ENCODE measurements around the gene TRIM4.
"Not testable (repeated sequence)": the region's sequence is repeated elsewhere in the genome, so short reads cannot be mapped to it uniquely, and the experiment has no call there.

TRIM4 gene

DNA sequence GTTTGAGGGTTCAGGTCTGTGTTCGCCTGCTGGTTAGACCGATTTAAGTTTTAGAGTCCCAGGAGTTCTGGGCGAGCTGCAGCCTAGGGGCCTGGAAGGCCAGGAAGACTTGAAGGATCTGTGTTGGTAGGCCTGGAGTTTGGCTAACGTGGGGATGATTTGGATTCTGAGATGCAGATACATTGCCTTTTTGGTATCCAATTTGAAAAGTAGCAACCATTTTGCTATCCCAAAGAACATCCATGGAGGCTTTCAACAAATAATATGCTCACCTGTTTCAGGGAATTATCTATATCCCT, 433 bp upstream of the TRIM4 start:
- no peak for DNase-seq (ENCODE audit: low spot score)

- DNase-seq (ENCODE audit: low spot score), result no peak
These were observed 8.4 kb downstream of the TRIM4 start for GRCh38 chr7:99910976-99911375.

DNA sequence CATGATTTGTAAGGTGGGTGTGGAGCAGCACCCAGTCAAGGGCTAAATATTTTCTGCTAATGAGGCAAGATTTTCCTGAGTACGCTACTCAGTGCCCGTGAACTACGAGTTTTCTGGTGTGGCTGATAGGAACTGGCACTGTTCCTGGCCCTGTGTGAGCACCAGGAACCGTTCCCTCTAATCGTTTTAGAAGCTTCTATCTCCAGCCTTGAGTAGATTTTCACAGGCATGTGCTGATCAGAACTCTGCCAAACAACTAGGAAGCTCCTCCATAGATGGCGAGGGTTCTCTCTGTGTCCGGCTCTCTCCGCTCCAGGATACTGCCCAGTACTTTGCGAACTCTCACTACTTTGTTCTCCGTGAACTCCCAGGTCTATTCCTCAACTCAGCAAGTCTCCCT, 17.7 kb downstream of the TRIM4 start:
- DNase-seq (ENCODE audit: low spot score), result no peak

GRCh38 chr7:99899830-99900519, 19.4 kb downstream of the TRIM4 start:
- no peak for DNase-seq (ENCODE audit: low spot score)

DNA sequence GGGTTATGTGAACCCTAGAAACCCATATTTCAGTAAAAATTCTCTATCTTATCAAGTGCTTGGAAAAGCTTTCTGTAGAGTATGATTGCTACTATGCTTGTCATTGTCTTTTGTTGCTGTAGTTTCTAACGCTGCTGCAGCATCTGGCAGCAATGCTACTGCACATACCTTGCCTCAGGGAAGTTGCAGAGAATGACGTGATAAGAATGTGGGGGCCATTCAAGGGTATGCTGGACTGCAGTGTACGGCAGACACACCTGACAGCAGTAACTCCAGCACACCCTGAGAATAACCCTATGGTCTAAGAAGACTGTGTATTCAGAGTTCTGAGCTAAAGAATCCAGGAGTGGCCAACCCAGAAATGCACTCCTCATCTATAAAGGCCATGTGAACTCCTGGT, 20.5 kb downstream of the TRIM4 start:
- DNase-seq (ENCODE audit: low spot score), result no peak

DNA sequence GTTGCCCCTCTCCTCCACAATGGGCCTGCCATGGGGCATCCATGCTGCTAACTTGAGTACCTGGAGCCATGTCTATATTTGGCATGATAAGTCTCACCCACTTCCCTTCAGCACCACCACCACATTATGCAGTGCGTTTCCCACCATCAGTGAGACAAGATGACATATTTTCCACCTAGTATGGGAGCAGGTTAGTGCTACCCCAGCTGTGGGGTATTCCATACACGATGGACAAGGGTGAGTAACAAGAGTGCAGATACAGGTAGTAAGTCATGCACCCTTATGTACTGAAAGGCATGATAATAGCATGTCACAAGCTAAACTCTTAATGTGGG, 21.3 kb downstream of the TRIM4 start:
- no peak for DNase-seq (ENCODE audit: low spot score)

DNA sequence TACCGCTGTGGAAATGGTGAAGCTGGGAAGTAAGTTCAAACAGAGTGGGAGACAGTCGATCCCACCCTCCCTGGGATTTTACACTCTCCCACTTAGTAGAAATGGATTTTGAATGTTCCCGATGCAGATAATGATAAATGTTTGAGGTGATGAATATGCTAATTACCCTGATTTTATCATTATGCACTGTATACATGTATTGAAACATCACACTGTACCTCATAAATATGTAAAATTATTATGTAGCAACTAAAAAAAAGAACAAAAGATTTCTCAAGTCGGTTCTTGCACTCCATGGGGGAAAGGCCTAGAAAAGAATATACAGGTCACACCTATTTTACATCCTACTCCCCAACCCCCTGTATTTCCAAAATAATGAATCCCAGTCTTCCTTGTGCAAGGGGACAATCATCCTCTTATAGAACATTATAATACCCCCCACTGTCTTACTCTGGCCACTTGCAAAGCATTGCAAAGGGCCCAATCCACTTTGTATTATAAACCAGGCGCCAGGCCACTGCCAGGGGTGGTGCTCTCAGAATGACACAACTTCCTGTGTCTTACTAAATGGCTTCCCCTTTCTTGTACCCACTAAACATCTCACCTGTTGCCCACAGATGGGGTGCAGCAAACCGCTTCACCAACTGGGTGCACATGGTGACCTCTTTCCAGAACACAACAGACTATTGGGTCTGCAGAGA, 21.9 kb downstream of the TRIM4 start:
- no peak for DNase-seq (ENCODE audit: low spot score)

DNA sequence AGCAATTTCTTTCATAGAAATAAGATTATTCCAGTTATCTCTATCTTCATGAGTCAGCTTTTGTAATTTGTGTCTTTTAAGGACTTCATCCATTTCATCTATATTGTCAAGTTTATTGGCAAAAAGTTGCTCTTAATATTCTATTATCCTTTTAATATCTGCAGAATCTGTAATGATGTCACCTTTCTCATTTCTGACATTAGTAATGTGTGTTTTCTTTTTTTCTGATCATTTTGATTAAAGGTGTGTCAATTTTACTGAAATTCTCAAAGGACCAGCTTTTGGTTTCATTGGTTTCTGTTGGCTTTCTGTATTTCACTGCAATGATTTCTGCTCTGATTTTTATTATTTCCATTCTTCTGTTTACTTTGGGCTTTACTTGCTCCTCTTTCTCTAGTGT, 24.6 kb downstream of the TRIM4 start:
- DNase-seq (ENCODE audit: low spot score), result no peak

GRCh38 chr7:99893280-99893679, 26.1 kb downstream of the TRIM4 start:
- DNase-seq (ENCODE audit: low spot score), result no peak

DNA sequence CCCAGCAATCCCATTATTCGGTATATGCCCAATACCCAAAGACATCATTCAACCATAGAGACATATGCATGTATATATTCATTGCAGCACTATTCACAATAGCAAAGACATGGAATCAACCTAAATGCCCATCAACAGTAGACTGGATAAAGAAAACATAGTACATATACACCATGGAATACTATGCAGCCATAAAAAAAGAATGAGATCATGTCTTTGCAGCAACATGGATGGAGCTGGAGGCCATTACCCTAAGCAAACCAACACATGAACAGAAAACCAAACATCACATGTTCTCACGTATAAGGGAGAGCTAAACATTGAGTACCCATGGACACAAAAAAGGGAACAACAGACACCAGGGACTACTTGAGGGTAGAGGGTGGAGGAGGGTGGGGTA, 29.0 kb downstream of the TRIM4 start:
- not testable (repeated sequence) for DNase-seq (ENCODE audit: low spot score)

GRCh38 chr7:99888366-99888765, 31.0 kb downstream of the TRIM4 start:
- DNase-seq (ENCODE audit: low spot score), result not testable (repeated sequence)

DNA sequence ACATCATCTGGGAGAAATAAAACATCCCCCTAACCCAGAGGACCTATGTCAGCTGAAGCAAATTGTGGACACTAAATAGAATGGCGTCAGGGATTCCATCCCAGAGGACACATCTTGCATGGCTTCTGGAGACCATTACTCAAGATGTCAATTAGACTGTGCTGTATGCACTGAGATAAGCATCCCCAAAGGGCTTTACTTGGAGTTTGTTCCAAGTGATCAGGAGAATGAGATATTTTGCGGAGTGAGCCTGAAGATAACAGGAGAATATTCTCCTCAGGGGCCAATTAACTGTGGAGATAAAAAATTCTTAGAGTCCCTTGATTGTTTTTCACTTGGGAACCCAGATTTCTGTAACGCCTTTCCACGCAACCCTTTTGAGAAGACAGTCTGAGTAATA, 38.0 kb downstream of the TRIM4 start:
- no peak for DNase-seq (ENCODE audit: low spot score)

- no peak for DNase-seq (ENCODE audit: low spot score)
These were observed 42.4 kb downstream of the TRIM4 start, which contains the start of gene OR2AE1 for GRCh38 chr7:99876933-99877332. Gene OR2AE1, minus strand, starts transcription at chr7:99877033. Its CDS starts 0 bp downstream, at chr7:99877033.

GRCh38 chr7:99876491-99876890, 42.8 kb downstream of the TRIM4 start:
- DNase-seq (ENCODE audit: low spot score), result no peak

- DNase-seq (ENCODE audit: low spot score), result no peak
These were observed 51.1 kb downstream of the TRIM4 start for GRCh38 chr7:99868246-99868645.

DNA sequence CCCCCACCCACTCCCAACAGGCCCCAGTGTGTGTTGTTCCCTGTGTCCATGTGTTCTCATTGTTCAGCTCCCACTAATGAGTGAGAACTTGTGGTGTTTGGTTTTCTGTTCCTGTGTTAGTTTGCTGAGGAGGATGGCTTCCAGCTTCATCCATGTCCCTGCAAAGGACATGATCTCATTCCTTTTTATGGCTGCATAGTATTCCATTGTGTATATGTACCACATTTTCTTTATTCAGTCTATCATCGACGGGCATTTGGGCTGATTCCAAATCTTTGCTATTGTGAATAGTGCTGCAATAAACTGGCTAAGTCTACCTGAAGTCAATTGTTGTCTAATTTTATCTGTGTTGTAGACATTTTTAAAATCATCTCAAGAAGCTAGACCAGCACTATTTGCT, 51.9 kb downstream of the TRIM4 start:
- DNase-seq (ENCODE audit: low spot score), result not testable (repeated sequence)

- DNase-seq (ENCODE audit: low spot score), result no peak
These were observed 55.4 kb downstream of the TRIM4 start for GRCh38 chr7:99863847-99864440.

DNA sequence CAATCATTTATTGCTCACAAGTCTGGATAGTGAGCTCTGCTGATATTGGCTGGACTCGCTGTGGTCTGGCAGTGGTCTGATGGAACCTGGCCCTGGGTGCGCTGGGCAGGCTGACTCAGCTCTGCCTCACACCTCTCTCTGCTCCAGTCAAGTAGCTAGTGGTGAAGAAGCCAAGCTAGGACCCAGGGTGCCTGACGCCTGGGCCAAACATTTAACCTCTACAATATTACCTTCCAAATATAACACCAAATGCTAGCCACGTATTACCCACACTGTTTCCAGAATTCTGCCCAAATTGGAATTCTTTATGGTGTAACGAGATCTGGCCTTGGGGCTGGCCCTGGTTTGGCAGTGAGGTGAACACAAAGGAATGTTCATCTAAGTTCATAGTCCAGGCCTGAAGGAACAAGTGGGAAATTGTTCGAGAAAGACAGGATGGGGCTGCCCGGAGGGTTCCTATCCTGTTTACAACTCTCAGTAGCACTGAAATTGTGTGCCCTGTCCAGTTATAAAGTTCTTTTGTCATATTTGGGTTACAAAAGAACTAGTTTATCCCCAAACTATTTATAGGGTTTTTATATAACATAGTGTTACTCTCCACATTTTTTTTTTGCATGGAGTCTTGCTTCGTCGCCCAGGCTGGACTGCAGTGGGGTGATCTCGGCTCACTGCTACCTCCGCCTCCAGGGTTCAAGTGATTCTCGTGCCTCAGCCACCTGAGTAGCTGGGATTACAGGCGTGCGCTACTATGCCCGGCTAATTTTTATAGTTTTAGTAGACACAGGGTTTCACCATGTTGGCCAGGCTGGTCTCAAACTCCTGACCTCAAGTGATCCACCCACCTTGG, 58.8 kb downstream of the TRIM4 start:
- no peak for DNase-seq (ENCODE audit: low spot score)

DNA sequence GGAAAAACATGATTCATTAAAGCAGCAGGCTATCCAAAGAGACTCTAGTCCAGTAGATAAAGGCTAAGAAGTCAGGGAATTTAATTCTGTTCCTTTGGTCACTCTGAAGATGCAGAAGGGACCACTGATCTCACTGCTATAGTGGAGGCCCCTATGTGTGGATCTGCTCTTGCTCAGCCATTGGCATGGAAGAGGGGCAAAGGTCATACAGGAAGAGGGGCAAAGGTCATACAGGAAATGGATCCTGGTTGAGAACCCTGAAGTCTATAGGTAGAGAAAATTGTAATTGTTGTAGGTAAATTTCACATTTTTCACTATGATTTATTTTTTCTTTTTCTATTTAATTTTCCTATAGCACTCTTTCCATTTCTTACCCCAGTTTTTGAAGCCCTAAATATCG, 64.1 kb downstream of the TRIM4 start:
- no peak for DNase-seq (ENCODE audit: low spot score)

GRCh38 chr7:99848420-99849216, 70.7 kb downstream of the TRIM4 start:
- DNase-seq (ENCODE audit: low spot score), result peak; percentile 60

GRCh38 chr7:99844328-99844727, 75.0 kb downstream of the TRIM4 start:
- DNase-seq (ENCODE audit: low spot score), result no peak

GRCh38 chr7:99843808-99844207, 75.5 kb downstream of the TRIM4 start:
- no peak for DNase-seq (ENCODE audit: low spot score)

All from hematopoietic multipotent progenitor cell treated with erythropoietin and hydrocortisone succinate and interleukin-3 and kit ligand, for 15 days (in vitro differentiated cells).